GM21576 (cell line): Measurements from ENCODE around the gene KRTAP10-11.
"Not testable (repeated sequence)": the region's sequence is repeated elsewhere in the genome, so short reads cannot be mapped to it uniquely, and the experiment has no call there.

Experiments
- ATAC-seq: cut with Tn5 transposase; IDR thresholded peaks from one replicate; pipeline ENCODE4 v1.9.1; 2021; ENCODE audit warnings: mild to moderate bottlenecking, moderate library complexity; ENCODE audit not compliant: unreplicated experiment

KRTAP10-11 gene

GRCh38 chr21:44646366-44647221, at the start of gene KRTAP10-11:
TSS of gene KRTAP10-11 (plus strand) at chr21:44646414. CDS start at chr21:44646459, 45 bp downstream.
- ATAC-seq = not testable (repeated sequence)

DNA sequence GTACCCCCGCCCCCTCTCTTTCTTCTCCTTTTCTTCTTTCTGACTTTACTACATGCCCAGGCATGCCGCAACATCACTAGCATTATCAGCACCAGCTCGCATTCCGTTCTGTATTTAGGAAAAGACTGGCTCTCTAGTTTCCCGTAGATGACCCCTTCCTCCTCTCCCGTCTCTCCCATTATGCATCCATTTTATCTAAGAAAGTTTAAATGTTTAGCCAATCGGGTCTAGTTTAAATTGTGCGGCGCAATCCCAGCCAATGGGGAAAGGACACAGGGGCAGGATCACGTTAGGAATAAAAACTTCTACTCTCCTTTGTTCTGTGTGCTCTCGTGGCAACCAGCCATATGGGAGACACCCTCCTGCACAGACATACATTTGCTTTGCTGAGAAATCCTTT, 48.2 kb upstream of the KRTAP10-11 start:
- no peak for ATAC-seq

GRCh38 chr21:44599264-44600029, 46.8 kb upstream of the KRTAP10-11 start:
- ATAC-seq = no peak

GRCh38 chr21:44600118-44600978, 45.9 kb upstream of the KRTAP10-11 start, which contains the start of gene KRTAP10-7:
TSS of gene KRTAP10-7 (plus strand) at chr21:44600597. CDS start at chr21:44600622, 25 bp downstream.
- not testable (repeated sequence) for ATAC-seq

GRCh38 chr21:44601091-44601490, 45.1 kb upstream of the KRTAP10-11 start:
- ATAC-seq = not testable (repeated sequence)

DNA sequence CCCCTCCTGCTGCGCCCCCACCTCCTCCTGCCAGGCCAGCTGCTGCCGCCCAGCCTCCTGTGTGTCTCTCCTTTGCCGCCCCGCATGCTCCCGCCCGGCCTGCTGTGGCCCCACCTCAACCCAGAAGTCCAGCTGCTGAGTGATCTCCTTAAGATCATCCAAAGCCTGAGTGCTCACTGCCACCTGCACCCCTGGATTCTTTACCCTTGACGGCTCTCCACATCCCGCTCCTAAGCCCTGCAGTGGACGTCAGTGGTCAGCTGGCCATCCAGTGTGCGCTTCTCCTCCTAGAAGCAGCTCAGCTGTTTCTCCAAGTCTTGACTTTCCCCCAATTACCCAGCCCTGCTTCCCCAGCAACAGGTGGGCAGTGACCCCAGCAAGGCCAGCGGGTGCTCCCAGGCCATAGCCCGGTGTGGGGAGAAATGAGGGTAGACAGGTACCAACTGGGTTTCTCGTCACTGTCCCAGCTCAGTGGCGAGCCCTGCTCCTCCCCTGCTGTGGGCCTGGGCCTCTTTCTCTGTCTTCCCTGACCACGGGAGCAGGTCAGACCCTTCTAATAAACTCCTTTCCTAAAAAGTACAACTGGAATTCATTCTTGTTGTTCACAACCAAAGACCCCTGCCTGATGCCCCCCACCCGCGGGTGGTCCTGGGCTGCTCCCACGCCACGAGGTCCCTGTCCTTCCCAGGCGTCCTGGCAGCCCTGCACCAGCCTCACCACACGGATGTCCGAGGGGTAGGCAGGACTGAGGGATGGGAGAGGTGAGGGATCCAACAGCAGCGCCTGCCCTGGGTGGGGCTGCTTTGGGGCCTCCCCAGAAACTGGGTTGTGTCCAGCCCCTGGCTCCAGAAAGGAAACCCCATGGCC, 44.4 kb upstream of the KRTAP10-11 start:
- ATAC-seq = no peak

DNA sequence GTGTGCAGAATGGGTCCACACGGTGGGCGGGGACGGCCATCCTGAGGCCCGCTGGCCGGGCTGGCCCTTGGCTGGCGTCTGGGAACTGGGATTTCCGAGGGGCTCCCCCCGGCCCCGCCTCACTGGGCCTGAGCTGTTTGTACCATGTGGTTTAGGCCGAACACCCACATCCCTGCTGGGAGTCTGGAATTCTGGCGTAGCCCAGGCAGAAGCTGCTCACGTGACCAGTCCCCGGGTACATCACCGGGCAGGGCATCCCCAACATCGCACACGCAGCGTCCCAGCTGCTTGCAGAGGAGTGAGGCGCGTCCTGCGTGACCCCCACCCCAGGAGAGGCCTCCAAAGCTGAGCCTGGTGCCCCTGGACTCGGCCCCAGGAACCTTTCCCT, 43.8 kb upstream of the KRTAP10-11 start:
- ATAC-seq = no peak

DNA sequence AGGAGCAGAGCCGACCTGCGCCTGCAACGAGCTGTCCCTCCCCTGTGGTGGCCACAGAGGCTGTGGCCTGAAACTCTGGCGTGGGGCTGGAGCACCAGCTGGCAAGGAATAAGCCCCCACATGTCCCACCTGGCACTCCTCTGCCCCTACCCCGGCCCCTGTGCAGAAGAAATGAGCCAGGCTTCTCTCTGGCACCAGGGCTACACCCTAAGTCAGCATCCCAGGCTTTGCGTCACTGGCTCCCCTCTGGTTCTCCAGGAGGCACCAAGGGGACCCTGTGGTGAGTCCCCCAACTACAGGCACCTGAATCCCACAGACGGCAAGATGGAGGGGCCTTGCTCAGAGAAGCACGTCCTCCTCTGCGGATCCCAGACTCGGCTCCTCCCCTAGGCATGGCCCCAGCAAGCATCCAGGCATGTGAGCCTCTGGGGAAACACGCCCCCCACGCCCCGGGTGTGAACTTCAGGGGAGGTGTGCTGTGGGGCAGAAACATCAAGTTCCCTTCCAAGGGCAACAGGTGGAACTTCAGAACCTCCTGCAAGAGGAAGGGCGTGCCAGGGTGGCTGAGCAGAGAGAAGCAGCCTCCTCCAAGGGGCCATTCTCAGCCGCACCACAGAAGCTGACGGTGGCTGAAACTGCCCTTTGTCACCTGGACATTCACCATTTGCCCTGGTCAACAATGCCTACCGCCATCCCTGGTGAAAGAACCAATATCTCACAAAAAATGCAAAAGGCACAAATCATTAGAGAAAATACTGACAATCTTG, 42.9 kb upstream of the KRTAP10-11 start:
- no peak for ATAC-seq

GRCh38 chr21:44603911-44604310, 42.3 kb upstream of the KRTAP10-11 start:
- ATAC-seq = no peak

DNA sequence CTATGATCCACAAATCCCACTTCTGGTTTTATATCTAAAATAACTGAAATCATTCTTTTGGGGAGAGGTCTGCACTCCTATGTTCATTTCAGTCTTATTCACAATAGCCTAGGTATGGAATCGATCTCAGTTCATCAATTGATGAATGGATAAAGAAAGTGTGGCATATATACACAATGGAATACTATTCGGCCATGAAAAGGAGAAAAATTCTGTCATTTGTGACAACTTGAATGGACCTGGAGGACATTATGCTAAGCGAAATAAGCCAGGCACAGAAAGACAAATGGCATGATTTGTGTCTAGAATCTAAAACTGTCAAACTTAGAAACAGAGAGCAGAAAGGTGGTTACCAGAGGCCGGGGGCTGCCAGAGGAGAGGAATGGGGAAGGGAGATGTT, 39.7 kb upstream of the KRTAP10-11 start:
- ATAC-seq = no peak

DNA sequence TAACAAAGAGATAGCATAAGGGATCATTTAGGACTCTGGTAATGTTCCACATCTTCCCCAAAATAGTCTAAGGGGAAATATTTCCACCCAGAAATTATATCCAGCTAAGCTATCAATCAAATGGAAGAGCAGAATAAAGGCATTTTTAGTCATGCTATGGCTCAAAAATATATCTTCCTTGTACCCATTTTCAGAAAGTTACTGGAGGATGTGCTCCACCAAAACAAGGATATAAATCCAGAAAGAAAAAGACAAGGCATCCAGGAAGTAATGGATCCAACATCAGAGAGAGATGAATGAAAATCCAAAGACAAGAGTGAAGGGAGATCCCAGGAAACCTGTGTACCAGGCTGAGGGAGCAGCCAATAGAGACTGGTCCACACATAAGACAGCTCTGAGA, 37.0 kb upstream of the KRTAP10-11 start:
- no peak for ATAC-seq

DNA sequence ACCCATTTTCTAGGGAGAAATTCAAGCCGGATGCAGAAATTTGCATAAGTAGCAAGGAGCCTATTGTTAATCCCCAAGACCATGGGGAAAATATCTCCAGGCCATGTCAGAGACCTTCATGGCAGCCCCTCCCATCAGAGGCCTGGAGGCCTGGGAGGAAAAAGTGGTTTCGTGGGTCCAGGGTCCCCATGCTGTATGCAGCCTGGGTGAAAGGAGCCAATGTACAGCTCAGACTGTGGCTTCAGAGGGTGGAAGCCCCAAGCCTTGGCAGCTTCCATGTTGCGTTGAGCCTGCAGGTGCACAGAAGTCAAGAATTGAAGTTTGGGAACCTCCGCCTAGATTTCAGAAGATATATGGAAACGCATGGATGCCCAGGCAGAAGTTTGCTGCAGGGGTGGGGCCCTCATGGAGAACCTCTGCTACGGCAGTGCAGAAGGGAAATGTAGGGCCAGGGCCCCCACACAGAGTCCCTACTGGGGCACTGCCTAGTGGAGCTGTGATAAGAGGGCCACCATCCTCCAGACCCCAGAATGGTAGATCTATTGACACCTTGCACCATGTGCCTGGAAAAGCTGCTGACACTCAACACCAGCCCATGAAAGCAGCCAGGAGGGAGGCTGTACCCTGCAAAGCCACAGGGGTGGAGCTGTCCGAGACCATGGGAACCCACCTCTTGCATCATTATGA, 35.9 kb upstream of the KRTAP10-11 start:
- ATAC-seq = not testable (repeated sequence)

DNA sequence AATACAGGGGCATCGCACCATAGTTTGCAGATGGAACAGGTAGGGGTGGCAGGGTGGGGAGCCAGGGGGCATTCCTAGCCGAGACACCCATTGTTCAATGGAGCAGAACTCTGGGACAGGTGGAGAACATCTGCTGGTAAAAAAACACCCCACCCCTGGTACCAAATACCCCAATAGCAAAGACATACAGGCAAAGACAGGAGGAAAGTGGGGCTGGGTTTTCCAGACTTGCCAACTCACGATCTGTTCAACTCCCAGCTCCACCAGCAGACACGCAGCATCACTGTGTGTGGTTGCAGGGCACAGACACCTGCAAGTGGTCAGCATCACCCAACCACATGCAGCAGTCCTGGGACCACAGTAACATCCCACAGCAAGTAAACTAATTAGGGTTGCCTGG, 34.7 kb upstream of the KRTAP10-11 start:
- ATAC-seq = no peak

DNA sequence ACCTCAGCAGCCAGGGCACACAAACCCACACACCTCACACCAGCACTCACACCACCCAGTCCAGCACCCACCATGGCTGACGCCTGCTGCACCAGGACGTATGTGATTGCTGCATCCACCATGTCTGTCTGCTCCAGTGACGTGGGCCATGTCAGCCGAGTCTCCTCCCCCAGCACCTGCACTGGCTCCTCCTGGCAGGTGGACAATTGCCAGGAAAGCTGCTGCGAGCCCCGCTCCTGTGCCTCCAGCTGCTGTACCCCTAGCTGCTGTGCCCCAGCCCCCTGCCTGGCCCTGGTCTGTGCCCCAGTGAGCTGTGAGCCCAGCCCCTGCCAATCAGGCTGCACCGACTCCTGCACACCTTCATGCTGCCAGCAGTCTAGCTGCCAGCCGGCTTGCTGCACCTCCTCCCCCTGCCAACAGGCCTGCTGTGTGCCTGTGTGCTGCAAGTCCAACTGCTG, 34.2 kb upstream of the KRTAP10-11 start, which contains the start of gene KRTAP10-8:
KRTAP10-8 (plus strand) TSS at position 51 of the 458 bp plus-strand sequence; CDS start at position 73, 22 bp downstream.
- ATAC-seq = no peak

GRCh38 chr21:44612669-44613229, 33.5 kb upstream of the KRTAP10-11 start:
- ATAC-seq = no peak

GRCh38 chr21:44613386-44614155, 32.6 kb upstream of the KRTAP10-11 start:
- ATAC-seq = no peak

GRCh38 chr21:44614161-44614631, 32.0 kb upstream of the KRTAP10-11 start:
- ATAC-seq = no peak
